GM19438 (cell line): ENCODE data around the gene TNNT3.
"Not testable (repeated sequence)": the region's sequence is repeated elsewhere in the genome, so short reads cannot be mapped to it uniquely, and the experiment has no call there.

Source experiments
- ATAC-seq: cut with Tn5 transposase; IDR thresholded peaks from one replicate; pipeline ENCODE4 v1.9.1; 2021; ENCODE audit warnings: low read depth; ENCODE audit not compliant: unreplicated experiment

The TNNT3 gene

GRCh38 chr11:1931341-1932104 is 12.0 kb downstream of the TNNT3 start:
- ATAC-seq = no peak

DNA sequence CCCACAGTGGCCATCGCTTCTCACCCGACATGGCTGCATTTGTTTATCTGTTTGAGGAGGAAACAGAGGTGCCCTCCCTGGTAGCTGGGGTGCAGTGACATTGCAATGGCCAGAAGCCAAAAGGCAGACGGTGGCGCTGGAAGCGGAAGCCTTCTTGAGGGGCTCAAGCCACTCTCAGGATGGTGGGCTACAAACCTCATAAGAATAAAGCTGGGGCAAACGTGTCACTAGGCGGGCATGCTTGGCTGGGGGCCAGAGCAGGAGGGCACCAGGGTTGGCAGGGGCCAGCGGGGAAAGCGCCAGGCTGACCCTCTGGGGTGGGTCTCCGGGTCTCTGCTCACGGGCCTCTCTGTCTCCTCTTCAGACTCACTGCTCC is 12.6 kb downstream of the TNNT3 start:
- no peak for ATAC-seq

GRCh38 chr11:1932681-1933080 is 13.2 kb downstream of the TNNT3 start:
- no peak for ATAC-seq

- no peak for ATAC-seq
These were observed 14.2 kb downstream of the TNNT3 start for GRCh38 chr11:1933416-1934334.

GRCh38 chr11:1934335-1935155 is 15.0 kb downstream of the TNNT3 start:
- no peak for ATAC-seq

GRCh38 chr11:1935156-1936071 is 15.9 kb downstream of the TNNT3 start:
- ATAC-seq = no peak

DNA sequence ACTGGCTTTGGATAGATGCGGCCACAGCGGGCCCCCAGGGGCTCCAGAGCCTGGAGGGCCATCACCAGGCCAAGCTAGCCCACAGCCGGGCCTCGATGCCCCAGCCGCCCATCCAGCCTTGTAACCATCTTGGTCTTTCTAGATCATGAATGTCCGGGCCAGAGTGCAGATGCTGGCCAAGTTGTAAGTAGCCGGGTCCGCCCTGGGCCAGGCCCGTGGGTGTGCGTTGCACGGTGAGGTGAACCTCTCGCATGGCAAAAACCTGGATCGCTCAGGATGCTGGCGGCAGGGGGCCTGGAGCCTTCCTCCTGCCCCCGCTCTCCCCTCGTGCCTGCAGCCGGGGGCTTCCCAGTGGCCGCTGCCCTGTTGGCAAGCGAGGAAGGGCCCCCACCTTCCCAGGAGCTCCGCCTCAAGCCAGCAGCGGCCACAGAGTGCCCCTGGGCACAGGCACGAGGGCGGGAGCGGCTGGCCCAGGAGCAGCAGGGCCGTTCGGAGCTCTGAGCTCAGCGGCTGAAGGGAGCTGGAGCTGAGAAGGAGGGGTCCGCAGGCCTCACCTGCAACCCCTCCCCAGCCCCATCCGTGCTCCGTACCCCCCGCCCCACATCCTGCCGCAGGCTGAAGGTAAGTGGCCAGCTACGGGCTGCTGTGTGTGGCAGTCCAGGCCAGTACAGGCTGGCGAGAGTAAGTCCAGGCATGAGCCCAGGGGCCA is 16.7 kb downstream of the TNNT3 start:
- ATAC-seq = no peak

GRCh38 chr11:1936781-1937615 is 17.5 kb downstream of the TNNT3 start:
- ATAC-seq = no peak

DNA sequence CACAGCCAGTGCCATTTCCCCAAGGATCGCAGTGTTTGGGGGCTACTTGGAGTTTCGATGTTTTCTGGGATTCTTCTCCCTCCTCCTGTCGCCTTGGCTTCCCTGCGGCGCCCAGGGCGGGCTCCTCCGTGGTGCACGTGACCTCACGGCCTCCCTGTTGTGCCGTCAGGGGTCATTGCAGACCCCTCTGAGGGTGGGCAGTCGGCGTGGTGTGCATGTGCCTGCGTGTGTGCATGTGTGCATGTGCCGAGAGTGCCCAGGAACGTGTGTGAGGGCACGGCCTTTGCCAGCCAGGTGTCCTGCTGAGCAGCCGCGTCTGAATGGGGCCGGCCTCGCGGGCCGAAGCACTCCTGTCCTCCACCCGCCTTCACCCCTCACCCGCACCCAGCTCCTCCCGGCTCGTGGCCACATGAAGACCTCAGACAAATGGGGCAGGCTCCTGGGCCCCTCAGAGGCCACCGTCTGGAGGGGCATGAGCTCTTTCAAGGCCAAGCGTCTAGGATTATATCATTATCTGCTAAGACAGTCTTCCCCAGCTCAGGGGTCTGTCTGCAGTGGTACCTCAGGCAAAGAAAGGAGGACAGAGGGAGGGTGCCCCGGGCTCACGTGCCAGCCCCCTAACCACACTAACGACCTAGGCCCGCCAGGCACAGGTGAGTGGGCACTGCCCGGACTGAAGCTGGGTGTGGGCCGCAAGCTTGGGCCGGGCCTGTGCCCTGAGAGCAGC is 18.3 kb downstream of the TNNT3 start:
- ATAC-seq = no peak

DNA sequence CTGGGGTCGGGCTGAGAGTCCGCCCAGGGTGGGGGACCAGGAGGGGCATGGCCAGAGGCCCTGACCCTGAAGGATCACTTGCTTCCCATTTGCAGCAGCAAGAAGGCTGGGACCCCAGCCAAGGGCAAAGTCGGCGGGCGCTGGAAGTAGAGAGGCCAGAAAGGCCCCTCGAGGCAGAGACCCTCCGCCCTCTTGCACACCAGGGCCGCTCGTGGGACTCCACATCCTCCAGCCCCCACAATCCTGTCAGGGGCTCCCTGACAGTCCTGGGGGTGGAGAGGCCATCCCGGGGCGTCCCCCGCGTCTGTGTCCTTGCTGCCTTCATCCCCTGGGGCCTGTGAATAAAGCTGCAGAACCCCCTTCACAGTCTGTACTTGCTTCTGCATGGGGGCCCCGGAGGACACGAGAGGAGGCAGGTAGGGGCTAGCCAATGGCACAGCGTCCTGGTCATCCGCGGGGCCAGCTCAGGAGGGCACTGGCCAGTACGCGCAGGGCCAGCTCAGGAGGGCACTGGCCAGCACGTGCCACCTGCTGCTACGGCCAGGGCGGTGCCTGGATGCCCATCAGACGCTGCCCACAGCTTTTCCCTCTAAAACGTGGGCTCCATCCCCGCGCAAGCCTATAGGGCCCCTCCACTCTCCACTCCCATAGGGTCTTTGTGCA is 19.0 kb downstream of the TNNT3 start:
- ATAC-seq = no peak

- ATAC-seq = no peak
These were observed 19.6 kb downstream of the TNNT3 start for GRCh38 chr11:1939006-1939625.

- not testable (repeated sequence) for ATAC-seq
These were observed 20.3 kb downstream of the TNNT3 start for GRCh38 chr11:1939788-1940187.

DNA sequence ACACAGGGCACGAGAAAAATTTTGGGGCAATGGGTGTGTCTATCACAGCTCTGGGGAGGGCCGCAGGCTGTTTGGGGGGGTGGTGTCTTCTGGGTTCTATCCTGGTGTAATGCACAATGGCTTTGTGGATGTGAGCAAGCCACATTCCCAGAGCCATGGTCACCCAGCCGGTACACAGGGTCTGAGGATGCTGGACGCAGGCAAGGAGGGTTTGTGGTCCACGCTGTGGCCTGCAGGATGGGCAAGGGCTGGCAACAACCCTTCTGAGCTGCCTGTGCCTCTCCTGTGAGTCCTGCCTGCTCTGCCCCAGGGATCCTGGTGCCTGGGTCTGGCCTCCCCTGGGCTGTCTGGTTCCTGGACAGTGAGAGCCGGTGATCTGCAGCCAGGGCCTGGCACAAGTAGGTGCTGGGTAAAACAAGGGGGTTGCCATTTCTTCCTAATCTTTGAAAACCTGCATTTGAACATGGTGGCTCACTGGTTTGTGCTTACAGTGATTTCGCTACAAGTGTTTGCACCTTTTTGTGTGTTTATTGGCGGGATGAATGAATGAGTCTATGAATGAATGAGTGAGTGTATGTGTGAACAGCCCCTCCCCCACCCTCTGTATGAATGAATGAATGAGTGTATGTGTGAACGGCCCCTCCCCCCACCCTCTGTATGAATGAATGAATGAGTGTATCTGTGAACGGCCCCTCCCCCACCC is 23.2 kb downstream of the TNNT3 start:
- no peak for ATAC-seq

DNA sequence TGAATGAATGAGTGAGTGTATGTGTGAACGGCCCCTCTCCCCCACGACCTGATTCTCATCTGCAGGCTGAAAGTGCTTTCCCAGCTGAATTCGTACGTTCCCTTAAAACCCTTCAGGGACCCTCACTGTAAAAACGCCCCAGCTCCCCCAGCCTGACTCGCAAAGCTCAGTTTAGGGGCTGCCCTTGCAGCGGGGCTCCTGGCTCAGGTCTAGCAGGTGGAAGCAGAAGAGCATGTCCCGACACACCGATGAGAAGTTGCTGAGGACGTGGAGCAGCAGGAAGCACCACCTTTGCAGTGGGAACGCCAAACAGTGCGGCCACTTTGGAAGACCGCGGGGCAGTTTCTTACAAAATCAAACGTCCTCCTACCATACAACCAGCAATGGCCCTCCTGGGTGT is 24.1 kb downstream of the TNNT3 start:
- no peak for ATAC-seq

DNA sequence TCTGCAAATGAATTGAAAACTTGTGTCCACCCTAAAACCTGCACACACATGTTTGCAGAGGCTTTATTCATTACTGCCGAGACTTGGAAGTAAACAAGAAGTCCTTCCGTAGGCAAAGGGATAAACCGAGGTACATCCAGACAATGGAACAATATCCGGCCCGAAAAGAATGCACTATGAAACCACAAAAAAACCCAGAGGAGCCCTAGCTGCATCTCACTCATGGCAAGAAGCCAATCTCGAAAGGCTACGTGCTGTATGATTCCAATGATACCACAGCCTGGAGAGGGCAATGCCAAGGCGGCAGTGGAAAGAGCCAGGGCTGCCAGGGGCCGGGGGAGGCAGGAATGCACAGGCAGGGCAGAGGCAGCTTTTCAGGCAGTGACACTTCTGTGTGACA is 24.5 kb downstream of the TNNT3 start:
- no peak for ATAC-seq

- no peak for ATAC-seq
These were observed 27.4 kb downstream of the TNNT3 start, which contains the start of gene MRPL23 for GRCh38 chr11:1946812-1947484. TSS of gene MRPL23 (plus strand) at chr11:1947332. CDS start at chr11:1947363, 31 bp downstream.
